HG03521 (cell line): ENCODE data around the gene RPP30.

Source experiments
- ATAC-seq: cut with Tn5 transposase; IDR thresholded peaks from one replicate; pipeline ENCODE4 v1.9.1; 2021; ENCODE audit warnings: mild to moderate bottlenecking, moderate library complexity; ENCODE audit not compliant: unreplicated experiment

The RPP30 gene

GRCh38 chr10:90871766-90872647 is at the start of gene RPP30:
Gene RPP30, plus strand, starts transcription at chr10:90871974. Its CDS starts 13 bp downstream, at chr10:90871987.
- peak; percentile 94 for ATAC-seq

- ATAC-seq, result no peak
Observed at GRCh38 chr10:90822508-90822907, 49.3 kb upstream of the RPP30 start.

- no peak for ATAC-seq
Observed at GRCh38 chr10:90832111-90832510, 39.7 kb upstream of the RPP30 start.

GRCh38 chr10:90834326-90834725 is 37.4 kb upstream of the RPP30 start:
- ATAC-seq, result no peak

GRCh38 chr10:90837486-90837885 is 34.3 kb upstream of the RPP30 start:
- ATAC-seq, result no peak

GRCh38 chr10:90842725-90843124 is 29.0 kb upstream of the RPP30 start:
- no peak for ATAC-seq

GRCh38 chr10:90845726-90846125 is 26.0 kb upstream of the RPP30 start:
- no peak for ATAC-seq

GRCh38 chr10:90846746-90847145 is 25.0 kb upstream of the RPP30 start:
- ATAC-seq, result no peak

- no peak for ATAC-seq
Observed at GRCh38 chr10:90847436-90847835, 24.3 kb upstream of the RPP30 start.

GRCh38 chr10:90849956-90850749 is 21.6 kb upstream of the RPP30 start:
- no peak for ATAC-seq

GRCh38 chr10:90855126-90855525 is 16.6 kb upstream of the RPP30 start:
- ATAC-seq, result no peak

GRCh38 chr10:90856261-90856660 is 15.5 kb upstream of the RPP30 start:
- ATAC-seq, result no peak

GRCh38 chr10:90856964-90857634 is 14.7 kb upstream of the RPP30 start:
- ATAC-seq, result peak; percentile 17

- ATAC-seq, result peak; percentile 58
Observed at GRCh38 chr10:90857635-90858460, 13.9 kb upstream of the RPP30 start, which contains the start of gene HTR7. Gene HTR7, minus strand, starts transcription at chr10:90858039. Its CDS starts 368 bp downstream, at chr10:90857671.

- ATAC-seq, result no peak
Observed at GRCh38 chr10:90858461-90858968, 13.3 kb upstream of the RPP30 start.

- no peak for ATAC-seq
Observed at GRCh38 chr10:90859321-90859751, 12.4 kb upstream of the RPP30 start.

- no peak for ATAC-seq
Observed at GRCh38 chr10:90860790-90861189, 11.0 kb upstream of the RPP30 start.

GRCh38 chr10:90862908-90863514 is 8.8 kb upstream of the RPP30 start:
- no peak for ATAC-seq

- no peak for ATAC-seq
Observed at GRCh38 chr10:90865401-90865800, 6.4 kb upstream of the RPP30 start.
